DMS79 treated with DMSO at 0.1 percent for 48 hours (cell line): ENCODE measurements around the gene B3GALT5.

Experiments used
- DNase-seq: peaks from one replicate; lab custom pipeline; 2025; lab: John Stamatoyannopoulos, UW

Gene B3GALT5

DNA sequence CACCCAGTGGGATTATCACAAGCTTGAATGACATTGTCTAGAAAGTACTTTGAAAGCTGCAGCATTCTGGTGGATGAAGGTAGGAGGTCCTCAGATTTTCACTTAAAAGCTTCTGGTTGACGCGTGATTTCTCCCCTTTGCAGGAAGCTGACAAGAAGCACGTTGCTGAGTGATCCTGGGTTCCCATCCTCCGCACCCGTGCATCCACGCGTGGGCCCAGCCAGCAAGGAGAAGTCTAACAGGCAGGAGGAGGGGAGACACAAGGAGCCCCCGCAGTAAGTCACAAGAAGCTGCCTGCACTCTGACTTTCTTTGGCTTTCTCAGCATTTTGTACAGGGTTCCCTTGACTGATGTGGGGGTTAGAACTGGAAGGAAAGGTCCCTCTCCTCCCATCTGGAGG, 7.8 kb upstream of the B3GALT5 start:
- no peak for DNase-seq

GRCh38 chr21:39610703-39611102, 2.0 kb upstream of the B3GALT5 start:
- DNase-seq, result peak; percentile 14

GRCh38 chr21:39611551-39612190, 1.1 kb upstream of the B3GALT5 start:
- no peak for DNase-seq

DNA sequence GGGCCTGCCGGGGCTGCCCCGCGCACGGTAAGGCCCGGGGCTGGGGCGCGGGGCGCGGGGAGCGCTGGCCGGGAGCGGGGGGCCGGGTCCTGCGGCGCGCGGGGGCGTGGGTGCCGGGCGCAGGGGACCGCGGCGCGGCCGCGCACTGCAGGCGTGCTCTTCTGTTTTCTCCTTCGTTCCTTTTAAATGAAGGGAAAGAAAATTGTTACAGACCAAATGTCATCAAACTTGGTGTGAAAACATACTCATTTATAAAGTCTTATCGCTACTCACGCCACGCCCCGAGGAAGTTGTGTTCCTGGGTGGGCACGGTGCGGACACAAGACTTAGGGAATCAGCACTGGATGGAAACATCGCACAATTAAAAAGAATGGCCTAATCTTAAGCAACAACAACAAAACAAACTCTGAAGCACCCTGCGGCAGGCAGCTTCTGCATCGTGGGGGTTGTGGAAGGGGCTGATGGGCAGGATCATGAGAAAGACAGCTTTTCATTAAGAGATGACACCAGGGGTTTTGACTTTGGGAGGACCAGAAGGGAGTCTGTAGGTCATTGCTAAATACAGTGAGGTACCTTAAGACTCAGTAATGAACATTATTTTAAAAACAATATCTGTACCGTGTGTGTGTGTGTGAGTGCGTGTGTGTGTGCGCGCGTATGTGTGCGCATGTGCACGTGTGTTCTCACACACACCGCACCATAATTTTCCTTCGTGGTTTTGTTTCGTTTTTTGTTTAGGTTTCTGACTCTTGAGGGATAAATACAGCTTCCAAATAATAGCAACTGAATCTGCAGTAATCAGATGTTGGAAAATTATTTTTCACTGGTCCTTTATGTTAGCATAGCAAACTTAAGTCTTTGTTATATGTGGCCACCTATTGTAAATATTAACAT, 548 bp downstream of the B3GALT5 start:
- DNase-seq, result peak; percentile 30

GRCh38 chr21:39616211-39616772, 3.6 kb downstream of the B3GALT5 start:
- DNase-seq, result no peak

GRCh38 chr21:39620856-39621255, 8.1 kb downstream of the B3GALT5 start:
- DNase-seq, result no peak

DNA sequence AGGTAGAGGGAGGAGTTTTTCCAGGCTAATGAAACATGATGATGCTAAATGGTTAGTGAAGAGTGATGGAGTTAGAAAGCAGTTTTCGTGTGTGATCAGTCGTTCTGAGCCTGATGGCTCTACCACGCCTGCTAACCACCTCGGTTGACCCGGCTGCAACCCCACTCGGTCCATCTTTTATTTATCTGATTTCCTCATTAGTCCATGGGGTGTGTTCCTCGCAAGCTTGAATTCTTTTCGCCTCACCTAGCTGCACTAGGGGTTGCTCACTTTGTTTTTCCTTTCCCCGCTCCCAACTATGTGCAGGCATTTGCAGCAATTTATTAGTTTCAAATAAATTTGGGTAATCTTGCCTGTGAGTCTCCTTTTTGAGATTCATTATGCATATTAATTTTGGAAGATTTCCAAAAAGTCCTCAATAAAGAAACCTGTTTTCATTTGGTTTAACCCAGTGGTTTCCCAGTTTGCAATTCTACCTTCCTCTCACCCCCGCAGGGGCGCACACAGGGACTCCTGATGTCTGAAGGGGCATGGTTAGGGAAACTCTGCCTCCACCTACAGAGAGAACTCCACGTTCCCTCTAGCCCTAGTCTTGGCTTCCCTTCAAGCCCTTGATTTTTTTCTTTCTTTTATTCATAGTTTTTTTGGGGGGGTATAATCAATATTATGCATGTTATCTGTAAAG, 12.6 kb downstream of the B3GALT5 start:
- no peak for DNase-seq

DNA sequence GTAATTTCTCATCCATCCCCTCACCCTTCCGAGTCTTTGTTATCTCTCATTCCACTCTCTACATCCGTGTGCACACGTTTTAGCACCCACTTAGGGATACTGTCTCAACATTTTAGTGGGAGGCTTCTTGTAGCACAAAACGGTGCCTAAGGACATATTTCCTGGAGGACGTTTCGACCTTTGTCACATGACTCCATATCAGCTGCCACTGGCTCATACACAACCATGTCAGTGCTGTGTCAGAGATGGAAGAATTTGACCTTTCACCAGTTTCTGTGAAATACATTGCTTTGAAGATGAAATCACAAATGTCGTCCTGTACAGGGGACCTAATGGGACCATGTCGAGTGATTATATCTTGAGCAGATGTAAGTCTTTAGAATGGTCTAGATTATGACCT, 15.6 kb downstream of the B3GALT5 start:
- DNase-seq, result no peak

DNA sequence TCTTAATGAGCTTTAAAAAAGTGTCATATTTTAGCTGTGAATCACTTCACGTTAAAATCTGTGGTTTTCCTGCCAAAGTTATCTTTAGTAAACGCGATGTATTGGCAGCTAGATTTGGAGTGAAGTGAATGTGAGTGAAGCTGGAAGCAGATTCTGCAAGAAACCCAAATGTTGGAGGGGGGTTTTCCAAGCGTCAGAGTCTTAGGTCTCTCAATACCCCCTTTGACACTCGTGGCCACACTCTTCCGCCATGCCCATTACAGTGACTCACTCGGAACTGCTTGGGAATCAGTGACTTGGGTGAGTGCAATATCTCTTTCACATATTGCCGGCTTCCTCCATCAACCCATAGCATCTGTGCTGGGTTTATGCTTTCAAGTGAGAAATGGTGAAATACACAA, 17.5 kb downstream of the B3GALT5 start:
- DNase-seq, result no peak

DNA sequence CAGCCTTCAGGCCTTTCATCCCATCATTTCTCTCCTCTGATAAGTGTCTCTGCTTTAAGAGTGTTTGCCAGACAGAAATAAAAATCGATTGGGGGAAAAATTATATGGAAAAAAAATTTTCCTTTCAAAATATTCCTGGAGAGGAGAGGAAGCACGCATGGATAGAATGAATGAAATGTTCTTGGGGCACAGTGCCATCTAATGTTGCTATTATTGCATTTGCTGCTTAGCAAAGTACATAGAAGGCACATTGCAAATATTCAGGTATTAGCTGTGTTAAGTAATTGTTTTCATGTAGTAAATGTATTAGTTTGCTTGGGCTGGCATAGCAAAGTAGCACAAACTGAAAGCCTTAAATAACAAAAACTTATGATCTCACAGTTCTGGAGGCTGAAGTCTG, 18.1 kb downstream of the B3GALT5 start:
- no peak for DNase-seq

GRCh38 chr21:39631842-39632562, 19.3 kb downstream of the B3GALT5 start:
- DNase-seq, result no peak

GRCh38 chr21:39632796-39633442, 20.2 kb downstream of the B3GALT5 start:
- no peak for DNase-seq

GRCh38 chr21:39633770-39634181, 21.0 kb downstream of the B3GALT5 start:
- DNase-seq, result peak; percentile 56

DNA sequence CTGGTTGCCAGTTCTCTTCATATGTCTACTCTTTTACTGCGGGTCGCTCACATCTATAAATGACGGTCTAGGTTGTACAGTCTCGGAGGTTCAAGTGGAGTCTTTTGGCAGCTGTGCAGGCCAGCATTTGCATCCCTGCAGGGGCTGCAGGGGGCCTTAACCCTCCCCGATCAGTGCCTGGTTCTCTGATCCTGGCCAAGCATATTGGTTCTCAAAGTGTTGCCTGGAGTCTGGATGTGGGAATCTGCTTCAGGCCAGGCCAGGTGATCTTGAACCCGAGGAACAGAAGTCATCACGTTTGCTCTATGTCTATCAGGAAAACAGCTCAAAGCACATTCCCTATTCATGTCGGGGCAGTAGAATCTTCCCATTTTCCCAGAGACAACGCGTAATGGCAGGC, 21.8 kb downstream of the B3GALT5 start:
- no peak for DNase-seq

DNA sequence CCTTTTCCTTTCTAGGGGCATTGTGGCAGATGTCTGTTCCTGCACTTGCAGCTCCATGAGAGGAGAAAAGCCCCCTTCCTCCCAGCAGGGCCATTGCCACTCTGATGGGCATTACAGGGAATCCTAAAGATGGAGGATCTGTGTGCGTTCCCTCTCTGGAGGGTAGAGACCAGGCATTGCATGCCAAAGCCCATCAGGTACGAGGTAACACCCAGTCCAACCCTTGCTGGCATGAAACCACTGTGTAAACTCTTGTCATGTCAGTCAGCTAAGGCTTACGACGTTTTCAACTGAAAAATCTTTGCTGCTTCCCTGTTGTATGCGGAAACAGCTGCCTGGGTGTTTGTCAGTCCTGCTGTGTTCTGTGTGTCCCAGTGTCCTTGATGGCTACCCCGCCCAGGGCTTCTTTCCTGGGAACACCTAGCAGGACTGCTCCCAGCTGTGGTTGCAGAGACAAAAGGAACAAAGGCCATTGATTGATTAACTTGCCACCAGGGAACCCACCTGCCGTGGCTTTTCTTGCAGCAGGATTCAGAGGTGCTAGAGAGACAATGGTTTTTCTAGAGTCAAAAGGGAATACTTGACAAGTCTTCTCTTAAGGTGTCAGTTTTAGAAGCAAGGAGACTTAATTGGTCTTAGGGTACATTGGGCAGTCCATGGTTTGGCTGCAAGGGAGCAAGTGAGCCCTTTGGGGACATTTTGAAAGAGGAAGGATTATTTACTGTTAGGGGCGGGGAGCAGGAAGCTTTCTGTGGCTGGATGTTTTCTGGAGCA, 24.6 kb downstream of the B3GALT5 start:
- DNase-seq, result peak; percentile 20

DNA sequence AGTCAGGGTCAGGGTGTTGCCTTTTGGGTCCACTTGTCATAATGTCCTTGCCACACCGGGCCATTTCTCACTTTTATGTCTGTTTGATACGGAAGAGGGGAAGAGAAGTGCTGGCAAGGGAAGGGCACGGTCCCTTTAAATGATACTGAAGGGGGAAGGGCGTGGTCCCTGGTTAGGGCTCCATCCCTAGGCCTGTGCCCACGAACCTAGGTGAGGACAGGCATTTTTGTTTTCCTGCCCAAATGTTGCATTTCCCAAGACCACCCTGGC, 25.2 kb downstream of the B3GALT5 start:
- no peak for DNase-seq

DNA sequence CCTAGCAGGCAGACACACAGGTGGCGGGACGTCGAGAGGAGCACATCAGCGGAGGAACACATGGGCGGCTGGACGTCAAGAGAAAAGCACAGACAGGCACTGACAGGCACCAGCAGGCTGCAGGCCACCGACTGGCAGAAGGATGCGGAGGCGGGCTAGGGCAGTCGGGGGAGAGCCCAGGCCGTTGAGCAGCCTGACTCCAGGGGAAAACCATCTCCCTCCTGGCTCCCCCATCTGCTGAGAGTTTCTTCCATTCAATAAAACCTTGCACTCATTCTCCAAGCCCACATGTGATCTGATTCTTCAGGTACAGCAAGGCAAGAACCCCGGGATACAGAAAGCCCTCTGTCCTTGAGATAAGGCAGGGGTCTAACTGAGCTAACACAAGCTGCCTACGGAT, 25.5 kb downstream of the B3GALT5 start:
- DNase-seq, result no peak

DNA sequence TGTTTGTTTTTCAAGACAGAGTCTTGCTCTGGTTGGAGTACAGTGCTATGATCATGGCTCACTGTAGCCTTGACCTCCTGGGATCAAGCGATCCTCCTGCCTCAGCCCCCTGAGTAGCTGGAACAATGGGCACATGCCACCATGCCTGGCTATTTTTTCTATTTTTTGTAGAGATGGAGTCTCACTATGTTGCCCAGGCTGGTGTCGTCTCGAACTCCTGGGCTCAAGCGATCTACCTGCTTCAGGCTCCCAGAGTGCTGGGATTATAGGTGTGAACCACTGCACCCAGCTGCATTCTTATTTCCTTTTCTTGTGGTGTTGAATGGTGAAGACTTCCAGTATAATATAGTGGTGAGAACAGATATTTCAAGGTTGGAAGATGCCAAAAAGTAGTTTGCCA, 28.0 kb downstream of the B3GALT5 start:
- no peak for DNase-seq

DNA sequence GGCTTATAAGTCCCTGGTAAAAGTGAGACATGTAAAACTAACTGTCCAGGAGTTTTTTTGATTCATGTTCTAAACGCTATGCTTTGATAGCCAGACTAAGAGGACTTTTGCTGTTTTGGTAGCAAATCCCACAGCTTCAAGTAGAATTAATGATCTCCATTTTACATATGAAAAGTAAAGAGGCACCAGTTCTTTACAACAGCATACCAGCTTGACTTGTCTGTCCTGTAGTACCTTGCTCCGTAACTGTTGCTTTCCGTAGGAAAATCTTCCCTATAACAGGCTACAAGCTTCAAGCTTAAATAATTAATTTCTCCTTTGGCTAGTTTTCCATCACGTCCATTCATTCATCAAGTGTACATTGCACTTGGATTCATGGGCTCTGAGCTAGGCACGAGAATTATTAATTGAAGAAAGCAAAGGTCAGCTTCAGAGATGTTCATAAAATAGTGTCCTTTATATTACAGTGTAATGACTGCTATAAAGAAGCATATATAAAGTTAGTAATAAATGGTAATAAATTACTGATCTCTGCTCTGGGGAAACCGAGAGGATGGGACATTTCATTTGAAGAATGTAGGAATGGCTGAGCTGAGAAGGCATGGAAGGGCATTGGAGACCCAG, 29.2 kb downstream of the B3GALT5 start:
- no peak for DNase-seq

DNA sequence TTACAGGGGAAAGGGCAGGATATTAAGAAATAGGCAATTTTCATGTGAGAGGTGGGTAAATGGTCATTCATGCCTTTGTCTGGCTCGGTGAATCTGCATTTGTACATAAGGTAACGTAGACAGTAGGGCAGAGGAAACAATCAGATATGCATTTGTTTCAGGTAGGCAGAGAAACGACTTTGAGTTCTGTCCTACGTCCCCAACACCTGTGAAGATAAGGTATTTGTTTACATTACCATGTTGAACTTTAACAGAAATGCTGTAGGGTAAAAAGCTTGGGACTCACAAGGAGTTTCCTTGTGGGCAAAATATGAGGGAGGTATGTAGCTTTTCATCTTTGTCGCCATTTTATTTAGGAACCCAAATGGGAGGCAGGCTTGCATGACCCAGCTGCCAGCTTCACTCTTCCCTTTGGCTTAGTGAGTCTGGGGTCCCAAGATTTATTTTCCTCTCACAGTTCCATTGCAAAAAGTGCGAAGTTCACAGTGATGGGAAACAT, 31.4 kb downstream of the B3GALT5 start:
- DNase-seq, result no peak
